Spleen (tissue), 7 donors: Measurements from ENCODE around the gene NXPH3.

Source experiments
- CTCF ChIP-seq, 11 experiments: fragments of 200-600 bp in 7 of 11; fragments of 450-650 bp in 4 of 11; sonication (generic) in 4 of 11; IDR thresholded peaks in 8 of 11; conservative IDR thresholded peaks in 3 of 11; 1 replicate in 7 of 11; 2 replicates in 4 of 11; pipeline versions ENCODE4 v1.4.0 to v1.8.0; 2016 to 2021; ENCODE audit warnings: antibody characterized with exemption in 11 of 11, inconsistent platforms in 4 of 11, mild to moderate bottlenecking in 1 of 11
- POLR2A ChIP-seq, 3 donors: fragments of 450-650 bp; IDR thresholded peaks; one replicate each; pipeline ENCODE4 v1.5.1; 2017; ENCODE audit warnings: antibody characterized with exemption in 3 of 3, mild to moderate bottlenecking in 1 of 3
- donor health status: DM: no; HTN: no; CAD: no; lungs with moderate emphysema.
- donor health status: DM: no; HTN: no; CAD: no.
- donor health status: DM: no; HTN: no; CAD: no.

DNA sequence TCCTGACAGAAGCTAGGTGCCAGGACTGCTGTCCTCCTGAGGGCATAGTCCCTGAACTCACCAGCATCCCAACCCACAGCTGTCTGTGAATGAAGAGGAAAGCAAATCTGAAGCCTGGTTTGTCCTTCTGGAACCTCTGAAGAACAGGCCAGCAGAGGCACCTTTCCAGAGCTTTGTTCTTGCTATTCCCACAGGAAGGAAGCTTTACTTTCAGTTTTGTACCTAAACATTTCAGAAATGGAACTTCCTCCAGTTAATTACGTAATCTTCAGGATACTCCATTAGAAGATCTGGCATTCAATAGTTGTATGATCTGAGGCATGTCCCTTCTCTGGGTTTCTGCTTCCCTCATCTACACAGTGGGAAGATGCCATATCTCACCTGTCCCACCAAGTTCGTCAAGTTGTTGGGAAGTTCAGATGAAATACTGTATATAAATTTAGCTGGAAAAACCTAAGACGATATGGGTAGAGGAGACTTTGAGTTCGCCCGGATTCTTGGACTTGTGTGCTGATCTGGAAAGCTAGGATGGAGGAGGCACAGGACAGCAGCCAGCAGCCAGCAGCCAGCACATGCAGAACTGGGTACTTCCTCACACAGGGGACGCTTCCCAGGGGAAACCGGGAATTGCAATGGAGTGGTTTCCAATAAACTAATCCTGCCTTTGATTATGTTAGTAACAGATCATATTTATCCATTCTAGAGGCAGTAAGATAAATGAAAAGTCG, 22.4 kb downstream of the NXPH3 start:
- TF ChIP-seq CTCF (IDR thresholded peaks at IDR 0.05 in 8 of 11, conservative IDR thresholded peaks at IDR 0.05 in 3 of 11) (no peak), POLR2A (IDR thresholded peaks at IDR 0.05) (no peak)
